Astrocyte (in vitro differentiated cells and primary cell): Measurements from ENCODE around the gene ANKRD12.

Source experiments
- CTCF ChIP-seq: IDR thresholded peaks from 2 replicates; pipeline ENCODE4 v1.5.1; 2011; ENCODE audit warnings: low read depth, mild to moderate bottlenecking, inconsistent platforms, low read length, moderate library complexity; ENCODE audit not compliant: insufficient read depth
- EZH2 ChIP-seq: IDR thresholded peaks from 2 replicates; pipeline ENCODE4 v1.6.1; 2012; ENCODE audit warnings: mild to moderate bottlenecking, low read length, inconsistent platforms; ENCODE audit not compliant: insufficient read depth

GRCh38 chr18:9108911-9109310 lies 27.7 kb upstream of the ANKRD12 start:
- TF ChIP-seq CTCF (no peak), EZH2 (no peak)
